GM18858 (cell line): ENCODE results near the gene ACTL8.

Experiments
- ATAC-seq: cut with Tn5 transposase; IDR thresholded peaks from one replicate; pipeline ENCODE4 v1.9.1; 2021; ENCODE audit not compliant: unreplicated experiment

Gene ACTL8

GRCh38 chr1:17765444-17766411 is 10.6 kb downstream of the ACTL8 start:
- no peak for ATAC-seq

GRCh38 chr1:17768651-17769241 is 13.6 kb downstream of the ACTL8 start:
- no peak for ATAC-seq

GRCh38 chr1:17770983-17771382 is 15.8 kb downstream of the ACTL8 start:
- no peak for ATAC-seq

- ATAC-seq: no peak
Measured at GRCh38 chr1:17772615-17773212, 17.6 kb downstream of the ACTL8 start.

GRCh38 chr1:17773591-17774326 is 18.6 kb downstream of the ACTL8 start:
- no peak for ATAC-seq

GRCh38 chr1:17774452-17774851 is 19.3 kb downstream of the ACTL8 start:
- ATAC-seq: no peak

GRCh38 chr1:17775796-17776195 is 20.7 kb downstream of the ACTL8 start:
- no peak for ATAC-seq

GRCh38 chr1:17776426-17776825 is 21.3 kb downstream of the ACTL8 start:
- ATAC-seq: no peak

- ATAC-seq: no peak
Measured at GRCh38 chr1:17777330-17777729, 22.2 kb downstream of the ACTL8 start.

GRCh38 chr1:17777818-17778217 is 22.7 kb downstream of the ACTL8 start:
- ATAC-seq: no peak

- ATAC-seq: no peak
Measured at GRCh38 chr1:17780916-17781315, 25.8 kb downstream of the ACTL8 start.

- ATAC-seq: no peak
Measured at GRCh38 chr1:17789926-17790325, 34.8 kb downstream of the ACTL8 start.

GRCh38 chr1:17790383-17791054 is 35.4 kb downstream of the ACTL8 start:
- ATAC-seq: no peak

GRCh38 chr1:17791055-17791390 is 35.9 kb downstream of the ACTL8 start:
- no peak for ATAC-seq

- no peak for ATAC-seq
Measured at GRCh38 chr1:17791480-17791879, 36.3 kb downstream of the ACTL8 start.

- ATAC-seq: no peak
Measured at GRCh38 chr1:17792421-17792820, 37.3 kb downstream of the ACTL8 start.

- no peak for ATAC-seq
Measured at GRCh38 chr1:17795081-17795809, 40.1 kb downstream of the ACTL8 start.

- ATAC-seq: no peak
Measured at GRCh38 chr1:17795836-17796645, 40.9 kb downstream of the ACTL8 start.

- ATAC-seq: no peak
Measured at GRCh38 chr1:17797478-17797877, 42.3 kb downstream of the ACTL8 start.
